COLO668 (cell line): Measurements from ENCODE around the gene NMS.
"Not testable (repeated sequence)": the region's sequence is repeated elsewhere in the genome, so short reads cannot be mapped to it uniquely, and the experiment has no call there.

Experiments
- DNase-seq: peaks from one replicate; lab custom pipeline; 2025; ENCODE audit not compliant: unreplicated experiment; lab: John Stamatoyannopoulos, UW

Gene NMS

GRCh38 chr2:100470182-100470581 is at the start of gene NMS:
Gene NMS (plus strand): TSS chr2:100470482. CDS start chr2:100470489, 7 bp downstream.
- DNase-seq, result no peak

- peak; percentile 17 for DNase-seq
Observed at GRCh38 chr2:100422320-100423055, 47.8 kb upstream of the NMS start.

- DNase-seq, result no peak
Observed at GRCh38 chr2:100423631-100424030, 46.7 kb upstream of the NMS start.

GRCh38 chr2:100424277-100424875 is 45.9 kb upstream of the NMS start:
- no peak for DNase-seq

- no peak for DNase-seq
Observed at GRCh38 chr2:100425107-100425506, 45.2 kb upstream of the NMS start.

- no peak for DNase-seq
Observed at GRCh38 chr2:100425573-100426383, 44.5 kb upstream of the NMS start.

- no peak for DNase-seq
Observed at GRCh38 chr2:100426384-100426720, 43.9 kb upstream of the NMS start.

GRCh38 chr2:100427111-100427510 is 43.2 kb upstream of the NMS start:
- no peak for DNase-seq

- DNase-seq, result peak; percentile 67
Observed at GRCh38 chr2:100427627-100428258, 42.5 kb upstream of the NMS start.

- no peak for DNase-seq
Observed at GRCh38 chr2:100429726-100430125, 40.6 kb upstream of the NMS start.

- DNase-seq, result no peak
Observed at GRCh38 chr2:100437751-100438150, 32.5 kb upstream of the NMS start.

GRCh38 chr2:100446696-100447095 is 23.6 kb upstream of the NMS start:
- DNase-seq, result no peak

GRCh38 chr2:100451092-100451491 is 19.2 kb upstream of the NMS start:
- no peak for DNase-seq

- no peak for DNase-seq
Observed at GRCh38 chr2:100451734-100452133, 18.5 kb upstream of the NMS start.

GRCh38 chr2:100453853-100454252 is 16.4 kb upstream of the NMS start:
- DNase-seq, result no peak

GRCh38 chr2:100456357-100456756 is 13.9 kb upstream of the NMS start:
- not testable (repeated sequence) for DNase-seq

GRCh38 chr2:100460904-100461530 is 9.3 kb upstream of the NMS start:
- no peak for DNase-seq

- no peak for DNase-seq
Observed at GRCh38 chr2:100470898-100471514, 724 bp downstream of the NMS start.

GRCh38 chr2:100476606-100477005 is 6.3 kb downstream of the NMS start:
- no peak for DNase-seq

GRCh38 chr2:100482741-100483140 is 12.5 kb downstream of the NMS start:
- no peak for DNase-seq

- no peak for DNase-seq
Observed at GRCh38 chr2:100483895-100484294, 13.6 kb downstream of the NMS start.
